A549 (cell line): ENCODE results near the gene HACE1.

Experiments used
- CBX8 ChIP-seq: fragments of 200-600 bp; sonication (generic); IDR thresholded peaks from 2 replicates; pipeline ENCODE4 v1.6.1; 2016
- CEBPB ChIP-seq, 2 experiments: fragments of >200 bp in 1 of 2; sonication (Bioruptor Twin) in 1 of 2; formaldehyde crosslinking in 1 of 2; IDR thresholded peaks; 2 replicates each; pipeline ENCODE4 v1.6.1; 2012 to 2016
- CHD4 ChIP-seq: fragments of 200-600 bp; sonication (generic); IDR thresholded peaks from 2 replicates; pipeline ENCODE4 v1.6.1; 2016; ENCODE audit warnings: antibody characterized with exemption, mild to moderate bottlenecking, borderline replicate concordance
- CTCF ChIP-seq: fragments of >200 bp; sonication (Bioruptor Twin); formaldehyde crosslinking; IDR thresholded peaks from 3 replicates; pipeline ENCODE4 v1.5.1; 2016
- EP300 ChIP-seq, 2 experiments: fragments of >200 bp; sonication (Bioruptor Twin); formaldehyde crosslinking; IDR thresholded peaks; 2 replicates in 1 of 2; 3 replicates in 1 of 2; pipeline ENCODE4 v1.6.1; 2016 to 2017
- ESRRA ChIP-seq: fragments of 150-350 bp; IDR thresholded peaks from 2 replicates; pipeline ENCODE4 v1.6.1; 2014; ENCODE audit warnings: mild to moderate bottlenecking, low read length, borderline replicate concordance
- MYC ChIP-seq: IDR thresholded peaks from 2 replicates; pipeline ENCODE4 v1.6.1; 2012; ENCODE audit warnings: mild to moderate bottlenecking, inconsistent platforms, low read length, improper control_type of control experiment, borderline replicate concordance
- POLR2A ChIP-seq: IDR thresholded peaks from 2 replicates; pipeline ENCODE4 v1.6.1; 2012; ENCODE audit warnings: mild to moderate bottlenecking, low read length
- POLR2AphosphoS2 ChIP-seq: conservative IDR thresholded peaks from 2 replicates; pipeline ENCODE4 v1.6.1; 2012; ENCODE audit warnings: low read length, improper control_type of control experiment, inconsistent platforms
- RAD21 ChIP-seq, 2 experiments: fragments of >200 bp in 1 of 2; sonication (Bioruptor Twin) in 1 of 2; formaldehyde crosslinking in 1 of 2; IDR thresholded peaks in 1 of 2; conservative IDR thresholded peaks in 1 of 2; 2 replicates in 1 of 2; 3 replicates in 1 of 2; pipeline ENCODE4 v1.6.1; 2012 to 2018; ENCODE audit warnings: inconsistent platforms in 1 of 2
- REST ChIP-seq: fragments of 200-600 bp; sonication (generic); IDR thresholded peaks from 2 replicates; pipeline ENCODE4 v1.6.1; 2016; ENCODE audit warnings: antibody characterized with exemption, mild to moderate bottlenecking, moderate library complexity
- TF ChIP-seq, protein P1 (sequence below): fragments of 150-350 bp; IDR thresholded peaks from 2 replicates; pipeline ENCODE4 v1.6.1; 2014; ENCODE audit warnings: low read depth, mild to moderate bottlenecking, low read length

DNA sequence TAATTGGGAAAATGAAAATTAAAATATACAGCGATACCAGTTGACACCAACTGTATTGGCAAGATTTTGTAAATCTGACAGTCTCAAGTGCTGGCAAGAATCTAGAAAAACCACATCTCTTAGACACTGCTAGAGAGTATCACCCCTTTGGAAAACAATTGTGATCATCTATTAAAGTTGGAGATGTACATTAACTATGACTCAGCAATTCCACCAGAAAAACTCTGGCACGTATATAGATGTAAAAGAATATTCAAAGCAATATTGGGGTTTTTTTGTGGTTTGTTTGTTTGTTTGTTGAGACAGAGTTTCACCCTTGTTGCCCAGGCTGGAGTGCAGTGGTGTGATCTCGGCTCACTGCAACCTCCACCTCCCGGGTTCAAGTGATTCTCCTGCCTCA is 142.9 kb downstream of the HACE1 start:
- TF ChIP-seq CTCF (no peak), ESRRA (no peak), MYC (no peak), RAD21 (conservative IDR thresholded peaks at IDR 0.05 in 1 of 2, IDR thresholded peaks at IDR 0.05 in 1 of 2) (no peak), EP300 (IDR thresholded peaks at IDR 0.05) (no peak), REST (no peak), CHD4 (no peak), CBX8 (no peak), POLR2A (no peak), CEBPB (IDR thresholded peaks at IDR 0.05) (no peak), POLR2AphosphoS2 (no peak)
- TF ChIP-seq, protein P1, sequence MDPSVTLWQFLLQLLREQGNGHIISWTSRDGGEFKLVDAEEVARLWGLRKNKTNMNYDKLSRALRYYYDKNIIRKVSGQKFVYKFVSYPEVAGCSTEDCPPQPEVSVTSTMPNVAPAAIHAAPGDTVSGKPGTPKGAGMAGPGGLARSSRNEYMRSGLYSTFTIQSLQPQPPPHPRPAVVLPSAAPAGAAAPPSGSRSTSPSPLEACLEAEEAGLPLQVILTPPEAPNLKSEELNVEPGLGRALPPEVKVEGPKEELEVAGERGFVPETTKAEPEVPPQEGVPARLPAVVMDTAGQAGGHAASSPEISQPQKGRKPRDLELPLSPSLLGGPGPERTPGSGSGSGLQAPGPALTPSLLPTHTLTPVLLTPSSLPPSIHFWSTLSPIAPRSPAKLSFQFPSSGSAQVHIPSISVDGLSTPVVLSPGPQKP = no peak
